ENCODE measurements around the gene TLE1. TPM values are rescaled to one million over a fixed set of nuclear protein-coding genes. Genes with fewer than 3 reads are reported as not detected.

TLE1 gene
- total and polyA plus RNA-seq, 10 of the 15 experiments (the other 5 are each of a cell fraction or from before 2014, with no cell fraction given) = 0.04 to 0.23 (median 0.10) TPM; not detected in 6

GRCh38 chr9:81684635-81685034 is 4.7 kb downstream of the TLE1 start:
- DNase-seq (ENCODE audit: low read depth, low spot score) (no peak), FAIRE-seq (no peak), ATAC-seq (no peak)
- POLR2A ChIA-PET = no interaction called here
- H4K20me1 ChIP-seq (ENCODE audit: control insufficient read depth, insufficient read depth) = no peaks in the 10 kb centered on the region
- TF ChIP-seq ZBTB11 (CRISPR knock-in tag; IDR thresholded peaks at IDR 0.05) (no peak), ATF2 (IDR thresholded peaks at IDR 0.05; ENCODE audit: low read length) (no peak)
- in situ Hi-C loops (cut with MboI) (no loop called here), intact Hi-C loops (cut with micrococcal nuclease; ENCODE audit: unreplicated experiment) (loop anchor here (5.0 kb wide), 1 partner anchor 162 kb away; no protein-coding TSS in a partner anchor)
- SMC1A ChIA-PET (ENCODE audit: uncharacterized antibody, unreplicated experiment) = no interaction called here
- no peak overlapping the region for H3K27ac ChIP-seq (ENCODE audit: control insufficient read depth, insufficient read depth)
- BruUV-seq (replicated peaks) = no TSS peak
- no peak overlapping the region for H3K4me2 ChIP-seq (ENCODE audit: control insufficient read depth, insufficient read depth)
- CTCF ChIA-PET = no interaction called here
- no peak overlapping the region for H3K4me3 ChIP-seq
- 40% methylated on average over 4 of the region's 4 CpGs for WGBS (ENCODE audit: insufficient coverage, insufficient replicate concordance, low lambda C conversion rate, missing lambda C conversion rate)
- RAD21 ChIA-PET (ENCODE audit: unreplicated experiment) = no interaction called here
- H3K36me3 ChIP-seq (ENCODE audit: control insufficient read depth in 2 of 2, insufficient read depth in 2 of 2, low read length in 1 of 2) = no peaks in the 10 kb centered on the region
- no peaks in the 10 kb centered on the region for H3K79me2 ChIP-seq (ENCODE audit: control insufficient read depth, insufficient read depth, low read length)
- H3K4me1 ChIP-seq (ENCODE audit: control insufficient read depth, insufficient read depth, low read length) = no peaks in the 10 kb centered on the region
- H3K9me3 ChIP-seq (replicated peaks; ENCODE audit: control insufficient read depth, insufficient read depth, low read length) = no peaks in the 10 kb centered on the region; the same call in 2 of the 3 replicates
- H2AFZ ChIP-seq (ENCODE audit: control insufficient read depth, low read depth, low read length) = no peak overlapping the region
- H3K9ac ChIP-seq (ENCODE audit: control insufficient read depth, insufficient read depth, low read length) = no peak overlapping the region
- no peaks in the 10 kb centered on the region; a peak in 1 of 4 replicates for H3K27me3 ChIP-seq (replicated peaks in 1 of 2; ENCODE audit: control insufficient read depth in 2 of 2, insufficient read depth in 2 of 2, low read length in 1 of 2)

Data from GM12878 (cell line).